ENCODE measurements around the gene NFIB. TPM values are rescaled to one million over a fixed set of nuclear protein-coding genes. Genes with fewer than 3 reads are reported as not detected.

NFIB gene
- polyA plus RNA-seq, 1 donor (not counting 4 experiments of a cell fraction or from before 2014, with no cell fraction given): 8.9 TPM

GRCh38 chr9:14250794-14251153, 63.2 kb downstream of the NFIB start:
- peak overlapping the region; percentile 81 for H3K27ac ChIP-seq (ENCODE audit: control insufficient read depth, insufficient read depth, low read length)
- peaks cover 31% of the 10 kb centered on the region for H3K4me1 ChIP-seq (ENCODE audit: control insufficient read depth, extremely low read depth, insufficient read depth, low read length)
- H3K4me3 ChIP-seq (ENCODE audit: control insufficient read depth in 2 of 3, extremely low read depth in 1 of 3, insufficient read depth in 2 of 3, low read depth in 1 of 3, low read length in 3 of 3): peak overlapping the region in 2 of 3 experiments; percentile 21 to 29
- dilution Hi-C loops (cut with MboI; ENCODE audit: extremely low pct_ligation_motif_present, low sequenced_read_pairs): no loop called here
- H3K9me3 ChIP-seq (ENCODE audit: control insufficient read depth, low read depth, low read length): no peaks in the 10 kb centered on the region
- peaks cover 36% of the 10 kb centered on the region for H3K79me2 ChIP-seq (ENCODE audit: control insufficient read depth, insufficient read depth, low read length)
- H2AFZ ChIP-seq (ENCODE audit: control insufficient read depth, low read length): no peak overlapping the region
- DNase-seq (ENCODE audit: low read depth, low spot score) (no peak), FAIRE-seq (no peak)
- no peak for TF ChIP-seq EZH2 (IDR thresholded peaks at IDR 0.05; ENCODE audit: low read length)
- no peak for TF ChIP-seq CTCF (optimal IDR thresholded peaks at IDR 0.05 in 1 of 3, IDR thresholded peaks at IDR 0.05 in 1 of 3, conservative IDR thresholded peaks at IDR 0.05 in 1 of 3; ENCODE audit: extremely low read depth in 1 of 3, insufficient read depth in 2 of 3, low read length in 3 of 3)
- H3K4me2 ChIP-seq (ENCODE audit: control insufficient read depth, extremely low read depth, insufficient read depth, low read depth, low read length): peak overlapping the region; percentile 73
- peaks cover 2% of the 10 kb centered on the region for H3K9me1 ChIP-seq (ENCODE audit: control insufficient read depth, extremely low read depth, insufficient read depth, low read length)
- peak overlapping the region; percentile 35 for H3K9ac ChIP-seq (ENCODE audit: control insufficient read depth, extremely low read depth, insufficient read depth, low read length)
- no peaks in the 10 kb centered on the region for H3K27me3 ChIP-seq (ENCODE audit: control insufficient read depth, extremely low read depth, insufficient read depth, low read length)
- H4K20me1 ChIP-seq (ENCODE audit: control insufficient read depth, extremely low read depth, insufficient read depth, low read length): no peaks in the 10 kb centered on the region
- H3K36me3 ChIP-seq (ENCODE audit: control insufficient read depth in 2 of 2, extremely low read depth in 1 of 2, insufficient read depth in 2 of 2, low read length in 2 of 2): peaks cover 0 to 2% of the 10 kb centered on the region in 2 experiments

- Histone ChIP-seq H3K27ac (ENCODE audit: control insufficient read depth, insufficient read depth, low read length) (no peak overlapping the region), H3K79me2 (ENCODE audit: control insufficient read depth, insufficient read depth, low read length) (peaks cover 43% of the 10 kb centered on the region)
These were observed 64.4 kb downstream of the NFIB start for GRCh38 chr9:14249527-14249926.

More at GRCh38 chr9:14249527-14249926, 64.4 kb downstream of the NFIB start:
- H3K27me3 ChIP-seq (ENCODE audit: control insufficient read depth, extremely low read depth, insufficient read depth, low read length): no peaks in the 10 kb centered on the region
- H3K9me3 ChIP-seq (ENCODE audit: control insufficient read depth, low read depth, low read length): no peaks in the 10 kb centered on the region
- FAIRE-seq: no peak
- no peaks in the 10 kb centered on the region for H4K20me1 ChIP-seq (ENCODE audit: control insufficient read depth, extremely low read depth, insufficient read depth, low read length)
- H3K36me3 ChIP-seq (ENCODE audit: control insufficient read depth in 2 of 2, extremely low read depth in 1 of 2, insufficient read depth in 2 of 2, low read length in 2 of 2): no peaks in the 10 kb centered on the region
- no peak for DNase-seq (ENCODE audit: low read depth, low spot score)
- H3K9me1 ChIP-seq (ENCODE audit: control insufficient read depth, extremely low read depth, insufficient read depth, low read length): peaks cover 2% of the 10 kb centered on the region
- H2AFZ ChIP-seq (ENCODE audit: control insufficient read depth, low read length): no peak overlapping the region
- H3K4me3 ChIP-seq (ENCODE audit: control insufficient read depth in 2 of 3, extremely low read depth in 1 of 3, insufficient read depth in 2 of 3, low read depth in 1 of 3, low read length in 3 of 3): no peak overlapping the region
- dilution Hi-C loops (cut with MboI; ENCODE audit: extremely low pct_ligation_motif_present, low sequenced_read_pairs): no loop called here
- no peak overlapping the region for H3K9ac ChIP-seq (ENCODE audit: control insufficient read depth, extremely low read depth, insufficient read depth, low read length)
- H3K4me1 ChIP-seq (ENCODE audit: control insufficient read depth, extremely low read depth, insufficient read depth, low read length): peaks cover 32% of the 10 kb centered on the region
- TF ChIP-seq CTCF (optimal IDR thresholded peaks at IDR 0.05 in 1 of 3, IDR thresholded peaks at IDR 0.05 in 1 of 3, conservative IDR thresholded peaks at IDR 0.05 in 1 of 3; ENCODE audit: extremely low read depth in 1 of 3, insufficient read depth in 2 of 3, low read length in 3 of 3) (no peak), EZH2 (IDR thresholded peaks at IDR 0.05; ENCODE audit: low read length) (no peak)
- no peak overlapping the region for H3K4me2 ChIP-seq (ENCODE audit: control insufficient read depth, extremely low read depth, insufficient read depth, low read depth, low read length)

Measured in keratinocyte (primary cell).